AG09309 (cell line): ENCODE measurements around the gene CCDC3.

Source experiments
- DNase-seq: peaks from one replicate; pipeline ENCODE4 v3.0.0-alpha.2; 2010; ENCODE audit warnings: low read depth
- H3K4me3 ChIP-seq: 2 replicates; pipeline ENCODE4 v1.5.1; 2011; ENCODE audit warnings: mild to moderate bottlenecking, low read depth, low read length, moderate library complexity; ENCODE audit not compliant: control insufficient read depth
- TF ChIP-seq, protein P1 (sequence below): IDR thresholded peaks from 2 replicates; pipeline ENCODE4 v1.5.1; 2011; ENCODE audit warnings: mild to moderate bottlenecking, low read depth, low read length, inconsistent platforms; ENCODE audit not compliant: insufficient read depth, control insufficient read depth; ENCODE audit errors: missing control alignments

The CCDC3 gene

GRCh38 chr10:12938271-12938670, 63.2 kb downstream of the CCDC3 start:
- no peak for DNase-seq
- TF ChIP-seq, protein P1, sequence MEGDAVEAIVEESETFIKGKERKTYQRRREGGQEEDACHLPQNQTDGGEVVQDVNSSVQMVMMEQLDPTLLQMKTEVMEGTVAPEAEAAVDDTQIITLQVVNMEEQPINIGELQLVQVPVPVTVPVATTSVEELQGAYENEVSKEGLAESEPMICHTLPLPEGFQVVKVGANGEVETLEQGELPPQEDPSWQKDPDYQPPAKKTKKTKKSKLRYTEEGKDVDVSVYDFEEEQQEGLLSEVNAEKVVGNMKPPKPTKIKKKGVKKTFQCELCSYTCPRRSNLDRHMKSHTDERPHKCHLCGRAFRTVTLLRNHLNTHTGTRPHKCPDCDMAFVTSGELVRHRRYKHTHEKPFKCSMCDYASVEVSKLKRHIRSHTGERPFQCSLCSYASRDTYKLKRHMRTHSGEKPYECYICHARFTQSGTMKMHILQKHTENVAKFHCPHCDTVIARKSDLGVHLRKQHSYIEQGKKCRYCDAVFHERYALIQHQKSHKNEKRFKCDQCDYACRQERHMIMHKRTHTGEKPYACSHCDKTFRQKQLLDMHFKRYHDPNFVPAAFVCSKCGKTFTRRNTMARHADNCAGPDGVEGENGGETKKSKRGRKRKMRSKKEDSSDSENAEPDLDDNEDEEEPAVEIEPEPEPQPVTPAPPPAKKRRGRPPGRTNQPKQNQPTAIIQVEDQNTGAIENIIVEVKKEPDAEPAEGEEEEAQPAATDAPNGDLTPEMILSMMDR: no peak

GRCh38 chr10:12937527-12937926, 64.0 kb downstream of the CCDC3 start:
- TF ChIP-seq, protein P1: no peak
- H3K4me3 ChIP-seq: no peak overlapping the region
- no peak for DNase-seq

More at GRCh38 chr10:12938271-12938670, 63.2 kb downstream of the CCDC3 start:
- no peak overlapping the region for H3K4me3 ChIP-seq

GRCh38 chr10:12934777-12935176, 66.7 kb downstream of the CCDC3 start:
- TF ChIP-seq, protein P1: no peak
- no peak for DNase-seq
- H3K4me3 ChIP-seq: no peak overlapping the region

GRCh38 chr10:12929381-12929780, 72.1 kb downstream of the CCDC3 start:
- no peak overlapping the region for H3K4me3 ChIP-seq
- no peak for DNase-seq
- TF ChIP-seq, protein P1: no peak

GRCh38 chr10:12928571-12928970, 72.9 kb downstream of the CCDC3 start:
- TF ChIP-seq, protein P1: no peak

DNA sequence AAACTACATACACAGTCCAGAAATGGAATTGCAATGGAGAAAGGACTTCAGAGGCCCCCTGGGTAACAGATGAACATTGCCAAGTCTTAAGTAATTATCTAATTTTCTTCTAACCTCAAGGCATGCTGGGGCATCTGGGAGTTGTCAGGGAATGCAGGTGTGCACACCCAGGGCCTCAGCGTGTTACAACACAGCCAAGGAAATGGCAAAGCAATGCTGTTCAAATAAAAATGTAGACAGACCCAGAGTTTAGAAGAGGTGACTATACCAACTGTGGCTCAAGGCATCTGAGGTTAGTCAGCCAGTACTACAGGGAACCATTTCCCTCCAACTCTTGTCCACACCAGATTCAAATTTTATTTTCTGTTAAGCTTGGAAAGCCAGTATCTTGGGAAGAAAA, 73.6 kb downstream of the CCDC3 start:
- H3K4me3 ChIP-seq: no peak overlapping the region
- TF ChIP-seq, protein P1: no peak
- no peak for DNase-seq

More at GRCh38 chr10:12928571-12928970, 72.9 kb downstream of the CCDC3 start:
- no peak for DNase-seq
- no peak overlapping the region for H3K4me3 ChIP-seq

- TF ChIP-seq, protein P1: no peak
- no peak overlapping the region for H3K4me3 ChIP-seq
- no peak for DNase-seq
These were observed 75.7 kb downstream of the CCDC3 start for GRCh38 chr10:12925845-12926244.
